ENCODE data around the gene CRIP1.

Gene CRIP1

GRCh38 chr14:105470350-105471296 is 16.1 kb upstream of the CRIP1 start:
- DNase-seq (ENCODE audit: low read depth), result no peak

GRCh38 chr14:105471297-105471821 is 15.3 kb upstream of the CRIP1 start:
- DNase-seq (ENCODE audit: low read depth), result no peak

GRCh38 chr14:105471823-105472485 is 14.7 kb upstream of the CRIP1 start:
- no peak for DNase-seq (ENCODE audit: low read depth)

GRCh38 chr14:105472486-105472991 is 14.1 kb upstream of the CRIP1 start:
- no peak for DNase-seq (ENCODE audit: low read depth)

DNA sequence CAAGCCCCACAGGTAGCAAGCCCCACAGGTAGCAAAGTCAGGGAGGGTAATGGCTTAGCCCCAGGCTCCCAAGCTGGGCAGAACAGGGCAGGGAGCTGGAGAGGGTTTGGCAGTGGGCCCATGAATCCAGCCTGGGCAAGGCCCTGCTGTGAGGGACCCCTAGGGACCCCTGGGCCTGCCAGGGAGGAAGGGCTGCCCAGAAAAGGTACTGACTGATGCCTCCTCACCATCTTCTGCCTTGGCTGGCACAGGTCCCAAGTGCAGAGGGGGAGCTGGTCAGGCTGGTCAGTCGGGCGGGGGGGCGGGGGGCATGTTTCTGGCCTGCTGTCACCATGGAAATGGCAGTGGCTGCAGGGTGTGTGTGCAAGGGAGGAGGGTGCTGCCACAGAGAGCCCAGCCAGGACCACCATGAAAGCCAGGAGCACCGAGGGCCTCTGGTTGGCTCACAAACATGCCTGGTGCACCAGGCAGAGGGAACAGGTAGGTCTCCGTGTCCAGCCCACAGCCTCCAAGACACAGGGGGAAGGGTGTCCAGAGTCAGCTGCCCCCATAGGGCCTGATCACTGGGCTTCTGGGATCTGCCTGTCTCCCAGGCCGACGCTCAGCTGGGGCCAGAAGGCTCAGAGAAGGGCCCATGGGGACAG is 13.5 kb upstream of the CRIP1 start:
- no peak for DNase-seq (ENCODE audit: low read depth)

DNA sequence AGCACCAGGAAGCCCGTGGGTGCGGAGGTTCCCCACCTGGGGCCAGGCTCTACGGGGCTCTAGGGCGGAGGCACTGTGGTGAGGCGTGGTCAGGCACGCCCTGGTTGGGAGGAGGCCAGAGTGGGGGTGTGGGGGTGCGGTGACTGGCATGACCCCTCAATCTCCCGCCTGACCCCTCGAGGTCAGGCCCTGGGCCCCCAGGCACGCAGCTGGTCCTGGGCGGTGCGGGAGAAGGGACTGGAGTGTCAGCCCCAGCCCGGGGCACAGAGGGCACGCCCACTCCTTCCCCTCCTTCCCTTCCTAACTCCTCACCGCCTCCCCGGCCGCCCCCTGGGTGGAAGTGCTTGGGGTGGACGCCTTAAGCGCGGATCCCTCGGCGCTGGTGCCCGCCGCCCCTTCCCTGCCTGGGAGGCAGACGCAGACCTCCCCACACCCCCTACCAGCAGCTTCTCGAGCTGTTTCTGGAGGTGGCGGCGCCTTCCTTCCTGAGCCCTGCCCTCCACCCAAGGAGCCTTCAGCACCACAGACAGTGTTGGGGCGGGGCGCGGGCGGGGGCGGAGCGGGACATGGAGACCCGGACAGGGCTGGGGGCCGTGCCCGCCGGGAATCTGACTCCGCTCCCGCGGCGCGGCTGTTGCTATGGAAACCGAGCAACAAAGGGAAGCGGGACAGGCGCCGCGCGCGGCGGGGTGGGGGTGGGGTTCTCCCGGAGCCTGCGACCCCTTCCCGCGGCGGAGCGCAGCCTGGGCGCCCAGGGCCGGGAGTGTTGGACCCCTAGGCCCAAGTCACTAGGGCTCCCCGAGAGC is 12.8 kb upstream of the CRIP1 start:
- DNase-seq (ENCODE audit: low read depth), result no peak

DNA sequence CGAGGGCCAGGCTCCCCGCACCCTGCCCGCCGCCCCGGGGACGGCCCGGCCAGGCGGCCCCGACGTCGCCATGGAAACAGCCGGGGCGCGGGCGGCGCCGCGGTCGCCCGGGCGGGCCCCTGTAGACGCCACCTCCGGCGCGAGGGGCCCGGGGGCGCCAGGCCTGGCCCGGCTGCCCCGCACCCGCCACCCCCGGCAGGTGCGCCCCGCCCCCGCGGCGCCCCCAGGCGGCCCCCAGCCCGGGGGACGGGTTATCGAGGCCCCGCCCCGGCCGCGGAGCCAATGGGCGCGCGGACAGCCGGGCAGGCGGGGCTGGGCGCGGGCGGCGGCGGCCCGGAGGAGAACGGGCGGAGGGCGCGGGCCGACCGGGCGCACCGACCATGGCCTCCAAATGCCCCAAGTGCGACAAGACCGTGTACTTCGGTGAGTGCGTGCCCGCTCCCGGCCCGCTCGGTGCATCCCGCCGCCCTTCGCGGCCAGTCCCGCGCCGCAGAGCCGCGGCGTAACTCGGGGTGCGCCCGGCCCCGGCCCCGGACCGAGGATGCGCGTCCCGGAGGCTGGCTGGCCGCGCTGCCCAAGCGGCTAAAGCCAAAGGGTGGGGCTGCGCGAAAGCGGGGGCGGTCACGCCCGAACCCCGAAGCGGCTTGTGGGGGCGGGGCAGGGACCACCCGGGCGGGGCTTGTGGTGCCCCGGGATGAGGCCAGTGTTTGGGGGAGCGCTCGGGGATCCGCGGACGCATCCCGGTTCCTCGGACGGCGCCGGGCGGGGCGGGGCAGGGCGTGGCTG is 12.0 kb upstream of the CRIP1 start, which contains the start of gene CRIP2:
Gene CRIP2, plus strand, starts transcription at position 339 of the 786 bp plus-strand sequence. Its CDS starts 42 bp downstream, at position 381.
- DNase-seq (ENCODE audit: low read depth), result no peak

GRCh38 chr14:105475269-105476096 is 11.2 kb upstream of the CRIP1 start:
- no peak for DNase-seq (ENCODE audit: low read depth)

DNA sequence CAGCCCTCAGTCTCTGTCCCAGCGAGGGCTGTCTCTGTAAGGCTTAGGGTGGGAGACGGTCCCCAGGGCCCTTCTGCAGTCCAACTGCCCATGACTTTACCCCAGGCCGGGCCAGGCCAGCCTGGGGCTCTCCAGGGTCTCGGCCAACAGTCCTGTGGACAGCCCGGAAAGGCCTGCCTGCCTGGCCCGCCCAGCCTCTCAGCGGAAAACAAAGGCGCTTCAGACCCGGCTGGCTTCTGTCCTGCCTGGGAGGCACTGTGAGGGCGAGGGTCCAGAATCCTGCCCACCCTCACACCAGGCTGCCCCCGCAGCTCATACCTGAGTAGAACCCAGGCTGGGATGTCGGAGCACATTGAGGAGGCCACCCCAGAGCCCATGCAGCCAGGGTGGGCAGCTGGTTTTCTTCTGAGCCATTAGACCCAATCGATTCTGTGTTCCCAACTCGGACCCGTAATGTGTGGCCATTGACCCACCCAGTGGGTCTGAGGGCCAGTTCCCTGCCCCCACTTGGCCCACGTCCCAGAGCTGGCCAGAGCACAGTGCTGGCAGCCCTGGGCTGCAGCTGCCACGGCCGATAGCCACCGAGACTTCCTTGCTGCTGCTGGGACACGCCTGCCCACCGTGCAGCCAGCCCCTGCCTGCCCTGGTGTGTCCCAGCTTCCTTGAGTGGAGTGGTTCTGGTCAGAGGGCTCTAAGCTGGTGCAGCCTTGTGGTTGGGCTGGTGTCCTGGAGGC is 10.4 kb upstream of the CRIP1 start:
- no peak for DNase-seq (ENCODE audit: low read depth)

DNA sequence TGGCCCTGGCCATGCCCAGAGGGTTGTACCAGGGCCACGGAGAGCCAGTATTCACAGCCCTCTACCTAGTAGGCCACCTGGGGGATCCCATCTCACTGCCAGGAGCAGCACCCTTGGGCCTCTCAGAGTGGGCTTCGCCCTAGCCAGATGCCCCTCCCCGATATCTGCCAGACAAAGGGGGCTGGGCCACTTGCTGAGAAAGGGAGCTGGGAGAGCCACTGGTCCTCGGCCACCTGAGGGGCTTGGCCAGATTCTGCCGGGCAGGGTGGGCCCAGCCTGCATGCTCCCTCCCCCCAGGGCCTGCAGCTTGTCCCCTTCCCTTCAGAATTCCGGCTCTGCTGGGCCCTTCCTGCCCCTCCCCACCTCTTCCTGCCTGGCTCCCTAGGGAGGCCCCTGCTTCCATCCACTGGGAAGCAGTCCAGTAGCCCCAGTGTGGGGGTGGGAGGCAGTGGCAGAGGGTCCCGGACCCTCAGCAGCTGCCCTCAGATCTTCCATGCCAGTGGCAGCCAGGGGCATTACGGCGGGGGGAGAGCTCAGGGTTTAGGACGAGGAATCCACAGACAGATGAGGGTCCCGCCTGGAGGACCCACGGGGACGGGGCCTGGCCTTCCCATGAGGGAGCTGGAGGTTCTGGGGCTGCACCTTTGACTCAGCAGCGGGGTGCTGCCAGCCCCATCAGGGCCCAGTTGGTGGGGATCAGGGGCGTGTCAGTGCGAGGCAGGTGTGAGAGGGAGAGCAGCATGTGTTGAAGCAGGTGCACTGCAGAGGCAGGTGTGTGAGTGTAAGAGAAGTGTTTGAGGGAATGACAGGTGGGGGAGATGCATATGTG is 9.6 kb upstream of the CRIP1 start:
- DNase-seq (ENCODE audit: low read depth), result no peak

DNA sequence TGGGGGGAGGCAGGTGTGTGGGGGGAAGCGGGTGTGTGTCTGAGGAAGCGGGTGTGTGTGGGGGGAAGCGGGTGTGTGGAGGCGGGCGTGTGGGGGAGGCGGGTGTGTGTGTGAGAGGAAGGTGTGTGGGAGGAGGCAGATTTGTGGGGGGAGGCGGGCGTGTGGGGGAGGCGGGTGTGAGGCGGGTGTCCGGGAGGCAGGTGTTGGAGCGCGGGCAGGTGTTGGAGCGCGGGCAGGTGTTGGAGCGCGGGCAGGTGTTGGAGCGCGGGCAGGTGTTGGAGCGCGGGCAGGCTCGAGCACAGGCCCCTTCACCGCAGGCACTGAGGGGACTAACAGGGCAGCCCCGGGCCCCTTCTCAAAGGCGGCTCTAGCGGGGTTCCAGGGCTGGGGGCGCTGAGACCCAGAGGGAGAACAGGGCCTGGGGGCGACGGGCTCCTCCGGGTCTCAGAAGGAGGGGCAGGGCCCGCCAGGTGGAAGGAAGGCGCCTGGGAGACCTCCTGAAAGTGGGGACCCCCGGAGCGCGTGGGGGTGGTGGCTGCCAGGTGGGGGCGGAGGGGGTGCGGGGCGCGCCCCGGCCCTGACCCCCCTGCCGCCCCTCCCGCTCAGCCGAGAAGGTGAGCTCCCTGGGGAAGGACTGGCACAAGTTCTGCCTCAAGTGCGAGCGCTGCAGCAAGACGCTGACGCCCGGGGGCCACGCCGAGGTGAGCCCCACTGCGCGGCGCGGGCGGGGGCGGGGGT is 8.9 kb upstream of the CRIP1 start:
- DNase-seq (ENCODE audit: low read depth), result no peak

GRCh38 chr14:105478398-105479251 is 8.1 kb upstream of the CRIP1 start:
- DNase-seq (ENCODE audit: low read depth), result no peak

GRCh38 chr14:105479431-105480158 is 7.1 kb upstream of the CRIP1 start:
- no peak for DNase-seq (ENCODE audit: low read depth)

- DNase-seq (ENCODE audit: low read depth), result no peak
Measured at GRCh38 chr14:105480199-105480746, 6.4 kb upstream of the CRIP1 start.
